ENCODE data around the gene MAP4K4. TPM values are rescaled to one million over a fixed set of nuclear protein-coding genes. Genes with fewer than 3 reads are reported as not detected.
A peak's percentile ranks its signal among the peaks of the same experiment; 100 is the strongest.

The MAP4K4 gene
- total and polyA plus RNA-seq, 7 experiments from 2014 or later = 13.6 to 138 (median 121) TPM

- Histone ChIP-seq H3K27ac (ENCODE audit: low read depth, low read length) (peak overlapping the region; percentile 79), H3K4me3 (ENCODE audit: low read length) (peak overlapping the region; percentile 89), H3K9me3 (ENCODE audit: control insufficient read depth in 2 of 3, low read length in 3 of 3) (no peaks in the 10 kb centered on the region), H3K36me3 (ENCODE audit: control insufficient read depth in 2 of 3, insufficient read depth in 3 of 3, low read length in 3 of 3) (no peaks in the 10 kb centered on the region), H3K27me3 (ENCODE audit: control insufficient read depth in 2 of 2, insufficient read depth in 2 of 2, low read length in 2 of 2) (no peaks in the 10 kb centered on the region), H3K4me1 (ENCODE audit: control insufficient read depth in 2 of 2, insufficient read depth in 2 of 2, low read length in 2 of 2) (peaks cover 24 to 27% of the 10 kb centered on the region in 2 donors)
- CTCF ChIA-PET = interaction anchor here (0.6 to 3.4 kb wide), 12 partner anchors 15 to 186 kb away, joined by 3 to 10 read pairs (median 4); no protein-coding TSS in a partner anchor
- POLR2A ChIA-PET = interaction anchor here (0.6 to 3.1 kb wide), 16 partner anchors 9 to 390 kb away, joined by 3 to 47 read pairs (median 5); partner anchors contain the start of gene RNF149
- peak; percentile 24 for ATAC-seq
- intact Hi-C loops (cut with micrococcal nuclease) = loop anchor here (1.0 to 10.0 kb wide), 11 partner anchors 8 to 693 kb away; partner anchors contain the start of genes RNF149 (in 2 of the 2), CNOT11 (in 1 of the 2), RFX8 (in 1 of the 2) and RPL31 (in 1 of the 2)
- Mint-ChIP-seq H3K4me3 (peak overlapping the region in 6 of 10 donors; percentile 57 to 78 (median 72)), H3K36me3 (peaks cover 0 to 18% (median 0%) of the 10 kb centered on the region in 5 donors), H3K27me3 (no peaks in the 10 kb centered on the region), H3K9me3 (peaks cover 0 to 6% (median 0%) of the 10 kb centered on the region in 11 donors), H3K27ac (peak overlapping the region in 1 of 9 donors; percentile 35), H3K4me1 (peaks cover 12 to 41% (median 26%) of the 10 kb centered on the region in 7 donors)
- DNase-seq = peak in 6 of 9 donors; percentile 21 to 44 (median 27)
Observed at GRCh38 chr2:101698014-101698843, 722 bp downstream of the MAP4K4 start.

- Histone ChIP-seq H3K27ac (ENCODE audit: low read depth, low read length) (peak overlapping the region; percentile 79), H3K9me3 (ENCODE audit: control insufficient read depth in 2 of 3, low read length in 3 of 3) (no peaks in the 10 kb centered on the region), H3K4me1 (ENCODE audit: control insufficient read depth in 2 of 2, insufficient read depth in 2 of 2, low read length in 2 of 2) (peaks cover 28 to 33% of the 10 kb centered on the region in 2 donors), H3K4me3 (ENCODE audit: low read length) (peak overlapping the region; percentile 89), H3K36me3 (ENCODE audit: control insufficient read depth in 2 of 3, insufficient read depth in 3 of 3, low read length in 3 of 3) (no peaks in the 10 kb centered on the region), H3K27me3 (ENCODE audit: control insufficient read depth in 2 of 2, insufficient read depth in 2 of 2, low read length in 2 of 2) (no peaks in the 10 kb centered on the region)
- ChIA-PET CTCF (interaction anchor here (0.6 to 3.4 kb wide), 16 partner anchors 14 to 185 kb away, joined by 3 to 10 read pairs (median 4); no protein-coding TSS in a partner anchor), POLR2A (interaction anchor here (0.8 to 3.1 kb wide), 16 partner anchors 10 to 391 kb away, joined by 3 to 47 read pairs (median 5); partner anchors contain the start of gene RNF149)
- peak; percentile 36 for ATAC-seq
- Mint-ChIP-seq H3K4me3 (no peak overlapping the region), H3K9me3 (peaks cover 0 to 4% (median 0%) of the 10 kb centered on the region in 11 donors), H3K4me1 (peaks cover 10 to 44% (median 25%) of the 10 kb centered on the region in 7 donors), H3K36me3 (peaks cover 0 to 20% (median 0%) of the 10 kb centered on the region in 5 donors), H3K27me3 (no peaks in the 10 kb centered on the region), H3K27ac (no peak overlapping the region)
- intact Hi-C loops (cut with micrococcal nuclease) = loop anchor here (1.0 to 10.0 kb wide), 12 partner anchors 7 to 694 kb away; partner anchors contain the start of genes RNF149 (in 2 of the 2), CNOT11 (in 1 of the 2), RFX8 (in 1 of the 2) and RPL31 (in 1 of the 2)
- peak in 6 of 9 donors; percentile 33 to 64 (median 49) for DNase-seq
Observed at GRCh38 chr2:101698844-101699754, 1.6 kb downstream of the MAP4K4 start.

DNA sequence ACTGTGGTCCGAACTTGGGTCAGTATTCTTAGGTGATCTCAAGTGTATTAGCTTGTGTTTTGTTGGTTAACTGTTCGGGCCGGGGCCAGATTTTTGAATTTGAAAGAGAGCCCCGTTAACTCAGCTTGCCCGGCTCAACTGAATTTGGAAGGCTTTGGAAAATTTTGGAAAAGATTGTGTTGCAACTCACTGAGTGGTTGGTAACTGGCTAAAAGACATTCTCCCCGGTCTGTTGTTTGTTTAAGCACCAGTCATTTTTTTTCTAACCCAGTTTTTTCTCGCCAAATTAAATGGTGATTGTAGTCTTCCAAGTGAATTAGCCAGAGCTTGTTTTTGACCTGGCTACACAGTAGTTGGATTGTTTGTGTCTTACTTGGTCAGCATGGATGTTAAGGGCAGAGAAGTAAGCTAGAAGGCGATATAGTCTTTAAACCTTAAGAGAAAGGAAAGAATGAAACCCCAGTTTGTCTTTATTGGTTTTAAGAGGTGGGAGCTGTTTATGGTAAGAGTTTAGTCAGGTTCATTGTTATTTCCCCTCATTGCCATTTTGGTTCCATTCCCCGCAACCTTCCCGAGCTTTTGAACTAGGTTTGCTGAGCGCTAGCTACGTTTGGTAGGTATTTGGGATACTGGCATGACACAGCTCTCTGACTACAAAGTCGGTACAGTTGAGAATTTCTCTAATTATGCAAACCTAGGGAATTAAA, 2.4 kb downstream of the MAP4K4 start:
- H3K4me1 ChIP-seq (ENCODE audit: control insufficient read depth in 2 of 2, insufficient read depth in 2 of 2, low read length in 2 of 2) = peaks cover 33 to 38% of the 10 kb centered on the region in 2 donors

DNA sequence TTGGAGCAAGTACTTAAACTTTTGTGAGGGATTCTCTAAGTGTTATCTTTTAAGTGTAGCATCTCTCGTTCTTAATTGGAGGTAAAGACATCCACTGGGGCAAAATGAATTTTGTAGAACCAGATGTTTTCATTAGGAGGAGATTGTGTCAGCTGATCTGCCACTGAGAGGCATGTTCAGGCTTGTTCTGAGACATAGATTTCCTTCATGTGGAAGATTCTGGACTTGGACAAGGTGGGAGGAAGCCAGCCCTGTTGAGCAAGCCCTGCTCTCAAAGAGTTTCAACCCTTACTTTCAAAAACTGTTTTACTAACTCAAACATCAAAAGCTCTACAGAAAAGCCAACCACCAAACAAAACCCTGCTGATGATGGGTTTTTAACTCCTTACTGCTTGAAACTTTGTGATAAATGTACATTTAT, 6.5 kb downstream of the MAP4K4 start:
- H3K4me1 Mint-ChIP-seq = peaks cover 0 to 83% (median 48%) of the 10 kb centered on the region in 7 donors
- peaks cover 68 to 77% of the 10 kb centered on the region in 2 donors for H3K4me1 ChIP-seq (ENCODE audit: control insufficient read depth in 2 of 2, insufficient read depth in 2 of 2, low read length in 2 of 2)
- peak overlapping the region in 7 of 10 donors; percentile 71 to 88 (median 86) for H3K4me3 Mint-ChIP-seq
- no peaks in the 10 kb centered on the region for H3K9me3 ChIP-seq (ENCODE audit: control insufficient read depth in 2 of 3, low read length in 3 of 3)
- no peaks in the 10 kb centered on the region for H3K36me3 ChIP-seq (ENCODE audit: control insufficient read depth in 2 of 3, insufficient read depth in 3 of 3, low read length in 3 of 3)
- peak overlapping the region in 4 of 9 donors; percentile 89 to 96 (median 93) for H3K27ac Mint-ChIP-seq
- H3K36me3 Mint-ChIP-seq = peaks cover 0 to 34% (median 0%) of the 10 kb centered on the region in 5 donors
- peak; percentile 48 for ATAC-seq
- H3K27me3 Mint-ChIP-seq = no peaks in the 10 kb centered on the region
- no peaks in the 10 kb centered on the region for H3K27me3 ChIP-seq (ENCODE audit: control insufficient read depth in 2 of 2, insufficient read depth in 2 of 2, low read length in 2 of 2)
- peak overlapping the region; percentile 52 for H3K27ac ChIP-seq (ENCODE audit: low read depth, low read length)
- DNase-seq = peak in 7 of 9 donors; percentile 37 to 64 (median 57)
- intact Hi-C loops (cut with micrococcal nuclease) = loop anchor here in 1 of 2 donors (2.0 to 10.0 kb wide), 3 partner anchors 65 to 551 kb away; no protein-coding TSS in a partner anchor
- ChIA-PET POLR2A (interaction anchor here (0.6 to 4.1 kb wide), 11 partner anchors 11 to 126 kb away, joined by 3 to 34 read pairs (median 3); no protein-coding TSS in a partner anchor), CTCF (interaction anchor here (0.7 to 2.7 kb wide), 7 partner anchors 14 to 376 kb away, joined by 3 to 12 read pairs (median 3); no protein-coding TSS in a partner anchor)
- peaks cover 0 to 2% (median 0%) of the 10 kb centered on the region in 11 donors for H3K9me3 Mint-ChIP-seq
- peak overlapping the region; percentile 50 for H3K4me3 ChIP-seq (ENCODE audit: low read length)

More for the DNA sequence above, 2.4 kb downstream of the MAP4K4 start:
- H3K4me3 Mint-ChIP-seq = no peak overlapping the region
- ChIA-PET CTCF (interaction anchor here (0.5 to 3.4 kb wide), 8 partner anchors 18 to 141 kb away, joined by 3 to 10 read pairs (median 6); no protein-coding TSS in a partner anchor), POLR2A (interaction anchor here (0.7 to 3.1 kb wide), 16 partner anchors 11 to 392 kb away, joined by 3 to 47 read pairs (median 5); partner anchors contain the start of gene RNF149)
- peaks cover 0 to 25% (median 0%) of the 10 kb centered on the region in 5 donors for H3K36me3 Mint-ChIP-seq
- H3K27me3 Mint-ChIP-seq = no peaks in the 10 kb centered on the region
- H3K4me1 Mint-ChIP-seq = peaks cover 8 to 52% (median 31%) of the 10 kb centered on the region in 7 donors
- intact Hi-C loops (cut with micrococcal nuclease) = loop anchor here (1.0 to 10.0 kb wide), 11 partner anchors 17 to 695 kb away; partner anchors contain the start of genes RNF149 (in 2 of the 2), CNOT11 (in 1 of the 2), RFX8 (in 1 of the 2) and RPL31 (in 1 of the 2)
- Histone ChIP-seq H3K4me3 (ENCODE audit: low read length) (peak overlapping the region; percentile 89), H3K27ac (ENCODE audit: low read depth, low read length) (peak overlapping the region; percentile 79), H3K27me3 (ENCODE audit: control insufficient read depth in 2 of 2, insufficient read depth in 2 of 2, low read length in 2 of 2) (no peaks in the 10 kb centered on the region), H3K9me3 (ENCODE audit: control insufficient read depth in 2 of 3, low read length in 3 of 3) (no peaks in the 10 kb centered on the region), H3K36me3 (ENCODE audit: control insufficient read depth in 2 of 3, insufficient read depth in 3 of 3, low read length in 3 of 3) (no peaks in the 10 kb centered on the region)
- no peak overlapping the region for H3K27ac Mint-ChIP-seq
- peaks cover 0 to 2% (median 0%) of the 10 kb centered on the region in 11 donors for H3K9me3 Mint-ChIP-seq
- no peak for DNase-seq
- no peak for ATAC-seq
